Activated naive CD4-positive, alpha-beta T cell treated with anti-CD3 and anti-CD28 coated beads for 36 hours (primary cell): ENCODE measurements around the gene CES2. TPM values are rescaled to one million over a fixed set of nuclear protein-coding genes. Genes with fewer than 3 reads are reported as not detected.
"Not testable (repeated sequence)": the region's sequence is repeated elsewhere in the genome, so short reads cannot be mapped to it uniquely, and the experiment has no call there.

Source experiments
- CTCF ChIA-PET: fragments of 350-600 bp; sonication (Branson Sonifier 250); formaldehyde crosslinking; loops from one replicate; lab custom pipeline; 2021; ENCODE audit warnings: antibody characterized with exemption; lab: Charles Lee
- DNase-seq: peaks from one replicate; pipeline ENCODE4 v3.0.0-alpha.2; 2020
- H3K27ac Mint-ChIP-seq: one replicate; pipeline ENCODE4 v1.8.0; 2021; ENCODE audit warnings: mild to moderate bottlenecking, mixed read lengths
- H3K27me3 Mint-ChIP-seq: one replicate; pipeline ENCODE4 v1.8.0; 2021; ENCODE audit warnings: low read depth, mixed read lengths
- H3K36me3 Mint-ChIP-seq: one replicate; pipeline ENCODE4 v1.8.0; 2021; ENCODE audit warnings: low read depth, mixed read lengths
- H3K4me1 Mint-ChIP-seq: one replicate; pipeline ENCODE4 v1.8.0; 2021; ENCODE audit warnings: low read depth, mixed read lengths
- H3K4me3 Mint-ChIP-seq: one replicate; pipeline ENCODE4 v1.8.0; 2021; ENCODE audit warnings: mild to moderate bottlenecking, moderate library complexity, mixed read lengths
- H3K9me3 Mint-ChIP-seq: one replicate; pipeline ENCODE4 v1.8.0; 2021; ENCODE audit warnings: mixed read lengths
- intact Hi-C: fragments of 100-400 bp; cut with micrococcal nuclease; formaldehyde crosslinking; loops from one replicate; pipeline ENCODE4 v1.15.1; 2023
- total RNA-seq, 2 experiments: library from RNA; stranded (reverse); gene quantifications; one replicate each; pipeline ENCODE4 v1.2.3, GENCODE V29; 2021

Gene CES2
- total RNA-seq, 2 experiments from 2014 or later, result 20.0 to 22.0 TPM

GRCh38 chr16:66979011-66979717, 43.8 kb downstream of the CES2 start:
- no peak for DNase-seq
- no peaks in the 10 kb centered on the region for H3K36me3 Mint-ChIP-seq
- intact Hi-C loops, result loop anchor here (10.0 kb wide), 1 partner anchor 466 kb away; no protein-coding TSS in a partner anchor
- no peak overlapping the region for H3K4me3 Mint-ChIP-seq
- no peak overlapping the region for H3K27ac Mint-ChIP-seq
- no peaks in the 10 kb centered on the region for H3K9me3 Mint-ChIP-seq
- peaks cover 30% of the 10 kb centered on the region for H3K4me1 Mint-ChIP-seq
- CTCF ChIA-PET, result interaction anchor here (1.3 to 3.9 kb wide), 7 partner anchors 9 to 206 kb away, joined by 3 to 22 read pairs (median 8); partner anchors contain the start of genes CES4A, FBXL8 and TRADD
- H3K27me3 Mint-ChIP-seq, result no peaks in the 10 kb centered on the region

GRCh38 chr16:66983033-66983432, 47.7 kb downstream of the CES2 start:
- no peaks in the 10 kb centered on the region for H3K27me3 Mint-ChIP-seq
- no peak overlapping the region for H3K4me3 Mint-ChIP-seq
- peaks cover 30% of the 10 kb centered on the region for H3K4me1 Mint-ChIP-seq
- intact Hi-C loops, result no loop called here
- CTCF ChIA-PET, result interaction anchor here (0.6 to 2.3 kb wide), 7 partner anchors 9 to 309 kb away, joined by 3 to 15 read pairs (median 6); no protein-coding TSS in a partner anchor
- H3K36me3 Mint-ChIP-seq, result no peaks in the 10 kb centered on the region
- H3K27ac Mint-ChIP-seq, result peak overlapping the region; percentile 96
- no peak for DNase-seq
- no peaks in the 10 kb centered on the region for H3K9me3 Mint-ChIP-seq

- H3K4me1 Mint-ChIP-seq, result peaks cover 30% of the 10 kb centered on the region
- peak overlapping the region; percentile 96 for H3K27ac Mint-ChIP-seq
- H3K9me3 Mint-ChIP-seq, result no peaks in the 10 kb centered on the region
- no peaks in the 10 kb centered on the region for H3K27me3 Mint-ChIP-seq
- peak; percentile 81 for DNase-seq
- intact Hi-C loops, result loop anchor here (1.0 to 2.0 kb wide), 7 partner anchors 16 to 326 kb away; partner anchors contain the start of genes FBXL8, MATCAP1 and TRADD
- CTCF ChIA-PET, result interaction anchor here (0.6 to 2.2 kb wide), 5 partner anchors 13 to 172 kb away, joined by 3 to 7 read pairs (median 4); no protein-coding TSS in a partner anchor
- no peaks in the 10 kb centered on the region for H3K36me3 Mint-ChIP-seq
- no peak overlapping the region for H3K4me3 Mint-ChIP-seq
Measured at GRCh38 chr16:66984892-66985311, 49.6 kb downstream of the CES2 start.

- peaks cover 25% of the 10 kb centered on the region for H3K4me1 Mint-ChIP-seq
- CTCF ChIA-PET, result no interaction called here
- intact Hi-C loops, result no loop called here
Measured at GRCh38 chr16:66986559-66986958, 51.2 kb downstream of the CES2 start.

GRCh38 chr16:66988197-66988788, 53.0 kb downstream of the CES2 start, which contains the start of gene CES4A:
Gene CES4A (plus strand): TSS chr16:66988589. CDS start chr16:66988773, 184 bp downstream.
- Mint-ChIP-seq H3K27me3 (no peaks in the 10 kb centered on the region), H3K27ac (peak within 1 kb of the TSS; percentile 21), H3K4me1 (peaks cover 22% of the 10 kb centered on the region), H3K9me3 (no peaks in the 10 kb centered on the region), H3K36me3 (no peaks in the 10 kb centered on the region), H3K4me3 (no peak within 1 kb of the TSS)
- no peak for DNase-seq
- CTCF ChIA-PET, result interaction anchor here (1.0 to 1.6 kb wide), 3 partner anchors 10 to 169 kb away, joined by 3 read pairs; no protein-coding TSS in a partner anchor
- intact Hi-C loops, result no loop called here

More at GRCh38 chr16:66986559-66986958, 51.2 kb downstream of the CES2 start:
- peak overlapping the region; percentile 48 for H3K27ac Mint-ChIP-seq
- no peaks in the 10 kb centered on the region for H3K36me3 Mint-ChIP-seq
- H3K27me3 Mint-ChIP-seq, result no peaks in the 10 kb centered on the region
- H3K4me3 Mint-ChIP-seq, result no peak overlapping the region
- no peaks in the 10 kb centered on the region for H3K9me3 Mint-ChIP-seq
- no peak for DNase-seq

- Mint-ChIP-seq H3K4me1 (no peaks in the 10 kb centered on the region), H3K27me3 (no peaks in the 10 kb centered on the region), H3K9me3 (no peaks in the 10 kb centered on the region), H3K27ac (no peak overlapping the region), H3K36me3 (no peaks in the 10 kb centered on the region), H3K4me3 (no peak overlapping the region)
- no peak for DNase-seq
- intact Hi-C loops, result no loop called here
- CTCF ChIA-PET, result interaction anchor here (0.6 to 2.5 kb wide), 6 partner anchors 8 to 332 kb away, joined by 3 to 11 read pairs (median 4); no protein-coding TSS in a partner anchor
Measured at GRCh38 chr16:66991545-66992077, 56.3 kb downstream of the CES2 start.

- intact Hi-C loops, H3K4me3 Mint-ChIP-seq, H3K27me3 Mint-ChIP-seq, H3K27ac Mint-ChIP-seq, H3K36me3 Mint-ChIP-seq, DNase-seq, H3K9me3 Mint-ChIP-seq, H3K4me1 Mint-ChIP-seq, CTCF ChIA-PET: not testable (repeated sequence)
Measured at GRCh38 chr16:66993558-66993957, 58.2 kb downstream of the CES2 start.

Other genes with a start within 250 kb of the CES2 start
- 1 to 10 TPM; 4.6 to 4.7 TPM for gene CMTM4, start 238.8 kb upstream of the CES2 start, total RNA-seq
- gene DYNC1LI2, start 183.9 kb upstream of the CES2 start, total RNA-seq, result 10 to 100 TPM; 30.8 to 31.0 TPM
- not detected for gene TERB1, start 133.9 kb upstream of the CES2 start, total RNA-seq
- 100 to 1,000 TPM; 108 to 115 TPM for gene NAE1, start 104.5 kb upstream of the CES2 start, total RNA-seq
- not detected for gene CA7, start 91.1 kb upstream of the CES2 start, total RNA-seq
- gene PDP2, start 55.0 kb upstream of the CES2 start, total RNA-seq, result 10 to 100 TPM; 18.8 to 20.6 TPM
- not detected for gene CDH16, start 16.6 kb upstream of the CES2 start, total RNA-seq
- gene RRAD, start 10.0 kb upstream of the CES2 start, total RNA-seq, result under 1 TPM in 1 of 2 experiments, not detected in 1; 0.25 TPM
- gene CIAO2B, start 1.1 kb upstream of the CES2 start, total RNA-seq, result 100 to 1,000 TPM; 169 to 173 TPM
- under 1 TPM; 0.17 to 0.55 TPM for gene CES3, start 25.8 kb downstream of the CES2 start, total RNA-seq
- gene CES4A, start 53.1 kb downstream of the CES2 start, total RNA-seq, result 1 to 10 TPM; 4.9 to 5.1 TPM
- gene CBFB, start 93.6 kb downstream of the CES2 start, total RNA-seq, result 10 to 100 TPM; 79.6 to 86.8 TPM
- gene PHAF1, start 174.4 kb downstream of the CES2 start, total RNA-seq, result 1 to 10 TPM; 7.8 to 8.4 TPM
- 1 to 10 TPM; 1.1 to 1.2 TPM for gene B3GNT9, start 215.5 kb downstream of the CES2 start, total RNA-seq
- 10 to 100 TPM; 17.7 to 21.1 TPM for gene TRADD, start 224.4 kb downstream of the CES2 start, total RNA-seq
- gene FBXL8, start 224.4 kb downstream of the CES2 start, total RNA-seq, result 10 to 100 TPM; 13.8 to 15.3 TPM
- 10 to 100 TPM; 11.1 to 12.3 TPM for gene HSF4, start 229.2 kb downstream of the CES2 start, total RNA-seq
- gene NOL3, start 235.0 kb downstream of the CES2 start, total RNA-seq, result 1 to 10 TPM; 3.8 to 4.4 TPM
- 10 to 100 TPM; 21.9 to 24.0 TPM for gene MATCAP1, start 248.4 kb downstream of the CES2 start, total RNA-seq